ENCODE results near the gene LRRN2. TPM values are rescaled to one million over a fixed set of nuclear protein-coding genes. Genes with fewer than 3 reads are reported as not detected.

The LRRN2 gene
- total RNA-seq, 1 experiment from 2014 or later: 4.6 TPM

DNA sequence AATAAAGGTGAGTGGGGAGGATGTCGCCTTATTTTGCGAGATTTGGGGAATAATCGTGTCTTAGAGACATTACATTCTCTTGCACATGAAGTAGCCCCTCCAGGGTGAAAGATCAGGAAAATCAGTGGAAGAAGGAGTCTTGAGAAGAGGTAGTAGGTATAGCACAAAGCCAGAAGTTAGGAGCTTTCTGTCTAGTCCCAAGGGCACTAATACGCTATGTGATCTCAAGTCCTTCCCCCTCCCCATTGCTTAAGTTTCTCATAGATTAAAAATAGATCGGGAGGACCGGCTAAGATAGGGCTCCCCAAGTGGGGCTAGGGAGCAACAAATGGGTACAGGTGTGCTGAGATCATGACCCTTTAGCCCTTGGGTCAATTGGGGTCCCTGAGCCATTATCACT lies 13.5 kb downstream of the LRRN2 start:
- no TSS peak for BruUV-seq (replicated peaks)
- CTCF ChIA-PET: no interaction called here

DNA sequence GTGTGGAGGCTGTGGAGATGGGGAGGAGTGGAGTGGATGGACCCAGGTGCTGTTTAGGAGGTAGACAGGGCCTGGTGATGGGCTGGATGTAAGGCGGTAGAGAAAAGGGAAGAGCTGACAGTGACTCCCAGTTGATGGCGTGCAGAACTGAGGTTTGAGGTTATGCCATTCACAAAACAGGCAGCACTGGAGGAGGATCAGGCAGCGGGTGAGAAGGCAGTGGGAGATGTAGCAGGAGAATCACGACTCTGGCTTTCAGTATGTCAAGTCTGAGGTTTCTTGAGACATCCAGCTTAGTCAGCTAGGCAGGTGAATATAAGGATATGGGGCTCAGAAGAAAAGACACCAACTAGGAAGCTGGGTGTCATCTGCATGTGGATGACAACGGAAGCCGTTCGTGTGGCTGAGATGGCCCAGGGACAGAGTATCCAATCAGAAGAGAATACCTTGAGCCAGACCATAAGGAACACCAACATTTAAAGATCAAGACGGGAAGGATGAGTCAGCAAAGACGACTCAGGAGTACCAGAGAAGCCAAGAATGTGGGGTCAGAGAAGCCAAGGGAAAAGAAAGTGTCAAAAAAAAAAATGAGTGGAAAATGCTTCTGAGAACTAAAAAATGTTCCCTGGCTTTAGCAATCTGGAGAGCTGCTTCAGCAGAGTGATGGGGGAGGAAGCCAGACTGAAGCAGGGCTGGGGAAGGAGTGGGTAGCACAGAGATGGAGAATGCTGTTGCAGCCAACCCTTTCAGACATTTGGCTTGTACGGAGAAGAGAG lies 15.2 kb downstream of the LRRN2 start:
- no peak overlapping the region for H3K4me3 ChIP-seq
- H4K20me1 ChIP-seq (ENCODE audit: insufficient read depth): no peaks in the 10 kb centered on the region
- DNase-seq: no peak
- 0 out of 2 replicates have a peak, but pooled peaks cover 4% of the 10 kb centered on the region for H3K9me3 ChIP-seq (ENCODE audit: insufficient read depth, low read depth)
- ChIA-PET CTCF (no interaction called here), POLR2A (ENCODE audit: unreplicated experiment) (no interaction called here)
- H3K9me2 ChIP-seq (ENCODE audit: insufficient read depth): no peaks in the 10 kb centered on the region
- no peak overlapping the region for H3K4me2 ChIP-seq
- H3K27ac ChIP-seq: no peak overlapping the region
- no peak for TF ChIP-seq EZH2 (IDR thresholded peaks at IDR 0.05; ENCODE audit: low read depth)
- no peak for TF ChIP-seq CTCF (conservative IDR thresholded peaks at IDR 0.05)
- intact Hi-C loops (cut with micrococcal nuclease; ENCODE audit: unreplicated experiment): no loop called here
- no peaks in the 10 kb centered on the region for H3F3A ChIP-seq (ENCODE audit: insufficient read depth, low read depth)
- no peaks in the 10 kb centered on the region for H3K36me3 ChIP-seq (ENCODE audit: low read depth)
- H2AFZ ChIP-seq: no peak overlapping the region
- 0 out of 2 replicates have a peak, but pooled peaks cover 3% of the 10 kb centered on the region for H3K27me3 ChIP-seq (ENCODE audit: insufficient read depth, low read depth)
- H3K4me1 ChIP-seq (replicated peaks; ENCODE audit: insufficient read depth): no peaks in the 10 kb centered on the region
- no peaks in the 10 kb centered on the region for H3K79me2 ChIP-seq (ENCODE audit: low read depth)
- BruUV-seq (replicated peaks): no TSS peak

More for the DNA sequence above, 13.5 kb downstream of the LRRN2 start:
- Histone ChIP-seq H3K4me3 (no peak overlapping the region), H3K36me3 (ENCODE audit: low read depth) (no peaks in the 10 kb centered on the region), H3K4me1 (replicated peaks; ENCODE audit: insufficient read depth) (no peaks in the 10 kb centered on the region), H3K4me2 (no peak overlapping the region), H3K27ac (no peak overlapping the region), H3K27me3 (ENCODE audit: insufficient read depth, low read depth) (peaks cover 7% of the 10 kb centered on the region; the same call in 1 of the 2 replicates), H3K79me2 (ENCODE audit: low read depth) (no peaks in the 10 kb centered on the region), H3F3A (ENCODE audit: insufficient read depth, low read depth) (no peaks in the 10 kb centered on the region), H3K9me3 (ENCODE audit: insufficient read depth, low read depth) (no peaks in the 10 kb centered on the region), H2AFZ (no peak overlapping the region), H3K9me2 (ENCODE audit: insufficient read depth) (no peaks in the 10 kb centered on the region), H4K20me1 (ENCODE audit: insufficient read depth) (no peaks in the 10 kb centered on the region)
- POLR2A ChIA-PET (ENCODE audit: unreplicated experiment): no interaction called here
- no peak for TF ChIP-seq CTCF (conservative IDR thresholded peaks at IDR 0.05)
- no peak for TF ChIP-seq EZH2 (IDR thresholded peaks at IDR 0.05; ENCODE audit: low read depth)
- intact Hi-C loops (cut with micrococcal nuclease; ENCODE audit: unreplicated experiment): no loop called here
- no peak for DNase-seq

- Histone ChIP-seq H3K4me1 (replicated peaks; ENCODE audit: insufficient read depth) (no peaks in the 10 kb centered on the region), H3K9me3 (ENCODE audit: insufficient read depth, low read depth) (0 out of 2 replicates have a peak, but pooled peaks cover 4% of the 10 kb centered on the region), H3K27me3 (ENCODE audit: insufficient read depth, low read depth) (peaks cover 8% of the 10 kb centered on the region; the same call in 1 of the 2 replicates), H3K36me3 (ENCODE audit: low read depth) (no peaks in the 10 kb centered on the region), H4K20me1 (ENCODE audit: insufficient read depth) (no peaks in the 10 kb centered on the region), H3F3A (ENCODE audit: insufficient read depth, low read depth) (no peaks in the 10 kb centered on the region), H3K27ac (no peak overlapping the region), H3K4me2 (no peak overlapping the region), H3K4me3 (no peak overlapping the region), H3K9me2 (ENCODE audit: insufficient read depth) (no peaks in the 10 kb centered on the region), H3K79me2 (ENCODE audit: low read depth) (no peaks in the 10 kb centered on the region), H2AFZ (no peak overlapping the region)
- ChIA-PET POLR2A (ENCODE audit: unreplicated experiment) (no interaction called here), CTCF (no interaction called here)
- DNase-seq: no peak
- TF ChIP-seq CTCF (conservative IDR thresholded peaks at IDR 0.05): no peak
- no TSS peak for BruUV-seq (replicated peaks)
- intact Hi-C loops (cut with micrococcal nuclease; ENCODE audit: unreplicated experiment): no loop called here
Observed at GRCh38 chr1:204669579-204669978, 16.0 kb downstream of the LRRN2 start.

Data from PC-9 (cell line).